Astrocyte of the spinal cord (primary cell): ENCODE data around the gene RBP3.

ENCODE experiments used
- DNase-seq: peaks from one replicate; pipeline ENCODE4 v3.0.0; 2011; ENCODE audit warnings: low read depth, low spot score
- H3K4me3 ChIP-seq: 2 replicates; pipeline ENCODE4 v1.5.1; 2011; ENCODE audit warnings: low read depth, mild to moderate bottlenecking, low read length, moderate library complexity
- CTCF ChIP-seq: IDR thresholded peaks from 2 replicates; pipeline ENCODE4 v1.5.1; 2012; ENCODE audit warnings: low read depth, mild to moderate bottlenecking, low read length, inconsistent platforms
- in situ Hi-C: cut with HindIII; loops from 2 replicates; pipeline ENCODE4 v1.10.0; 2017; ENCODE audit warnings: low sequenced_read_pairs

Gene RBP3

DNA sequence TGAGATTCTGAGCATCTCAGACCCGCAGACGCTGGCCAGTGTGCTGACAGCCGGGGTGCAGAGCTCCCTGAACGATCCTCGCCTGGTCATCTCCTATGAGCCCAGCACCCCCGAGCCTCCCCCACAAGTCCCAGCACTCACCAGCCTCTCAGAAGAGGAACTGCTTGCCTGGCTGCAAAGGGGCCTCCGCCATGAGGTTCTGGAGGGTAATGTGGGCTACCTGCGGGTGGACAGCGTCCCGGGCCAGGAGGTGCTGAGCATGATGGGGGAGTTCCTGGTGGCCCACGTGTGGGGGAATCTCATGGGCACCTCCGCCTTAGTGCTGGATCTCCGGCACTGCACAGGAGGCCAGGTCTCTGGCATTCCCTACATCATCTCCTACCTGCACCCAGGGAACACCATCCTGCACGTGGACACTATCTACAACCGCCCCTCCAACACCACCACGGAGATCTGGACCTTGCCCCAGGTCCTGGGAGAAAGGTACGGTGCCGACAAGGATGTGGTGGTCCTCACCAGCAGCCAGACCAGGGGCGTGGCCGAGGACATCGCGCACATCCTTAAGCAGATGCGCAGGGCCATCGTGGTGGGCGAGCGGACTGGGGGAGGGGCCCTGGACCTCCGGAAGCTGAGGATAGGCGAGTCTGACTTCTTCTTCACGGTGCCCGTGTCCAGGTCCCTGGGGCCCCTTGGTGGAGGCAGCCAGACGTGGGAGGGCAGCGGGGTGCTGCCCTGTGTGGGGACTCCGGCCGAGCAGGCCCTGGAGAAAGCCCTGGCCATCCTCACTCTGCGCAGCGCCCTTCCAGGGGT lies 703 bp downstream of the RBP3 start:
- H3K4me3 ChIP-seq = no peak overlapping the region
- in situ Hi-C loops = no loop called here
- DNase-seq = no peak
- TF ChIP-seq CTCF = no peak

- DNase-seq = no peak
- in situ Hi-C loops = no loop called here
Measured at GRCh38 chr10:47349516-47349915, 1.4 kb downstream of the RBP3 start.

DNA sequence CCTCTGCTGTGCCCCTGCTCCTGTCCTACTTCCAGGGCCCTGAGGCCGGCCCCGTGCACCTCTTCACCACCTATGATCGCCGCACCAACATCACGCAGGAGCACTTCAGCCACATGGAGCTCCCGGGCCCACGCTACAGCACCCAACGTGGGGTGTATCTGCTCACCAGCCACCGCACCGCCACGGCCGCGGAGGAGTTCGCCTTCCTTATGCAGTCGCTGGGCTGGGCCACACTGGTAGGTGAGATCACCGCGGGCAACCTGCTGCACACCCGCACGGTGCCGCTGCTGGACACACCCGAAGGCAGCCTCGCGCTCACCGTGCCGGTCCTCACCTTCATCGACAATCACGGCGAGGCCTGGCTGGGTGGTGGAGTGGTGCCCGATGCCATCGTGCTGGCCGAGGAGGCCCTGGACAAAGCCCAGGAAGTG lies 1.8 kb downstream of the RBP3 start:
- in situ Hi-C loops = no loop called here
- no peak for DNase-seq
- no peak overlapping the region for H3K4me3 ChIP-seq
- TF ChIP-seq CTCF = no peak

More at GRCh38 chr10:47349516-47349915, 1.4 kb downstream of the RBP3 start:
- H3K4me3 ChIP-seq = no peak overlapping the region
- TF ChIP-seq CTCF = no peak

DNA sequence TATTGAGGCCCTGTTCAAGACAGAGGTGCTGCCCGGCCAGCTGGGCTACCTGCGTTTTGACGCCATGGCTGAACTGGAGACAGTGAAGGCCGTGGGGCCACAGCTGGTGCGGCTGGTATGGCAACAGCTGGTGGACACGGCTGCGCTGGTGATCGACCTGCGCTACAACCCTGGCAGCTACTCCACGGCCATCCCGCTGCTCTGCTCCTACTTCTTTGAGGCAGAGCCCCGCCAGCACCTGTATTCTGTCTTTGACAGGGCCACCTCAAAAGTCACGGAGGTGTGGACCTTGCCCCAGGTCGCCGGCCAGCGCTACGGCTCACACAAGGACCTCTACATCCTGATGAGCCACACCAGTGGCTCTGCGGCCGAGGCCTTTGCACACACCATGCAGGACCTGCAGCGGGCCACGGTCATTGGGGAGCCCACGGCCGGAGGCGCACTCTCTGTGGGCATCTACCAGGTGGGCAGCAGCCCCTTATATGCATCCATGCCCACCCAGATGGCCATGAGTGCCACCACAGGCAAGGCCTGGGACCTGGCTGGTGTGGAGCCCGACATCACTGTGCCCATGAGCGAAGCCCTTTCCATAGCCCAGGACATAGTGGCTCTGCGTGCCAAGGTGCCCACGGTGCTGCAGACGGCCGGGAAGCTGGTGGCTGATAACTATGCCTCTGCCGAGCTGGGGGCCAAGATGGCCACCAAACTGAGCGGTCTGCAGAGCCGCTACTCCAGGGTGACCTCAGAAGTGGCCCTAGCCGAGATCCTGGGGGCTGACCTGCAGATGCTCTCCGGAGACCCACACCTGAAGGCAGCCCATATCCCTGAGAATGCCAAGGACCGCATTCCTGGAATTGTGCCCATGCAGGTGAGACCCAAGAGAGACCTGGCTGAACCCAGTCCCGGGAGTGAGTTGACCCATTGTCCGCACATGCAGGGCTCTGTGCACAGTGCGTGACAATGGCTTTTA lies 2.8 kb downstream of the RBP3 start:
- TF ChIP-seq CTCF = no peak
- H3K4me3 ChIP-seq = no peak overlapping the region
- in situ Hi-C loops = no loop called here
- no peak for DNase-seq

DNA sequence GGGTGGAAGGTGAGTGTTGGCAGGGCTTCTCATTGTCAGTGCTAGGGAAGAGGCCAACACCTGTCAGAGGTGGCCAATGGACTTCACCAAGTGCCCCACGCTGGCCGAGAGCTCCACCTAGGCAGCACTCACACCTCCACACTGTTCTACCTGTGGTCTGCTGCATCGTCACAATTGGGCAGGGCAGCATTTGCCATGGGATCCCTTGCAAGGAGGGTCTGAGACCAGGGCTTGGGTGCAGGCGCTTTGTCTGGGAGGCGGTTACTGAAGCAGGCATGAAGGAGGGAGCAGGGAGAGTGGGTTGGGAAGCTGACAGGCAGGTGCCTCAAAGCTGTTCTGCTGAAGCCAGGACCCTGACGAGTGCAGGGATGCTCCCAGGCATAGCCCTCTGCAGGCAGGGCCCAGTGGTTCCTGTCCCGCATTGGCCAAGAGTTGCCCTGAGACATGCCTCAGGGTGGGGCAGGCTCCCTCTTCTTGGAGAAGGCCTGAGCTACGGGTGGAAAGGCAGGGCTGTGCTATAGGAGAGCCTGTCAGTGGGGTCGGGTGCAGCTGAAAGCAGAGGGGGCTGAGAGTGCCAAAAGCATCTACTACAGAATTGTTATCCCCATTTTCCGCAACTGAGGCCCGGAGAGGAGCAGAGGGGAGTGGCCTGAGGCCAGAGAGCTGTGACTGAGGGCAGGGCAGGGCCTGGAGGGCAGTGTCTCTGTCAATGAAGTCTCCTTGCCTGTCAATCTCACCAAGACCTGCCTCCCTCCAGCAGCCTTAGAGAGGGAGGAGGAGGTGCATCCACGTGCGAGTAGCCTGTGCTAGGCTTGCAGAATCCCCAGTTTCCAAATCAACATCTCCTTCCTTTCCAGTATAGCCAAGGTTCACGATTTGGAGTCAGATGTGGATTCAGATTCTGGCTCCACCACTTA lies 4.0 kb downstream of the RBP3 start:
- no peak for TF ChIP-seq CTCF
- in situ Hi-C loops = no loop called here
- H3K4me3 ChIP-seq = no peak overlapping the region
- no peak for DNase-seq

GRCh38 chr10:47353351-47353750 lies 5.2 kb downstream of the RBP3 start:
- no peak overlapping the region for H3K4me3 ChIP-seq
- in situ Hi-C loops = no loop called here
- TF ChIP-seq CTCF = no peak
- no peak for DNase-seq
